GM15510 (cell line): Measurements from ENCODE around the gene MMRN2.
A peak's percentile ranks its signal among the peaks of the same experiment; 100 is the strongest.

Experiments used
- POLR2A ChIP-seq: IDR thresholded peaks from 3 replicates; pipeline ENCODE4 v1.6.1; 2011; ENCODE audit warnings: borderline replicate concordance; ENCODE audit not compliant: insufficient read length; ENCODE audit errors: extremely low read depth

Gene MMRN2, protein sequence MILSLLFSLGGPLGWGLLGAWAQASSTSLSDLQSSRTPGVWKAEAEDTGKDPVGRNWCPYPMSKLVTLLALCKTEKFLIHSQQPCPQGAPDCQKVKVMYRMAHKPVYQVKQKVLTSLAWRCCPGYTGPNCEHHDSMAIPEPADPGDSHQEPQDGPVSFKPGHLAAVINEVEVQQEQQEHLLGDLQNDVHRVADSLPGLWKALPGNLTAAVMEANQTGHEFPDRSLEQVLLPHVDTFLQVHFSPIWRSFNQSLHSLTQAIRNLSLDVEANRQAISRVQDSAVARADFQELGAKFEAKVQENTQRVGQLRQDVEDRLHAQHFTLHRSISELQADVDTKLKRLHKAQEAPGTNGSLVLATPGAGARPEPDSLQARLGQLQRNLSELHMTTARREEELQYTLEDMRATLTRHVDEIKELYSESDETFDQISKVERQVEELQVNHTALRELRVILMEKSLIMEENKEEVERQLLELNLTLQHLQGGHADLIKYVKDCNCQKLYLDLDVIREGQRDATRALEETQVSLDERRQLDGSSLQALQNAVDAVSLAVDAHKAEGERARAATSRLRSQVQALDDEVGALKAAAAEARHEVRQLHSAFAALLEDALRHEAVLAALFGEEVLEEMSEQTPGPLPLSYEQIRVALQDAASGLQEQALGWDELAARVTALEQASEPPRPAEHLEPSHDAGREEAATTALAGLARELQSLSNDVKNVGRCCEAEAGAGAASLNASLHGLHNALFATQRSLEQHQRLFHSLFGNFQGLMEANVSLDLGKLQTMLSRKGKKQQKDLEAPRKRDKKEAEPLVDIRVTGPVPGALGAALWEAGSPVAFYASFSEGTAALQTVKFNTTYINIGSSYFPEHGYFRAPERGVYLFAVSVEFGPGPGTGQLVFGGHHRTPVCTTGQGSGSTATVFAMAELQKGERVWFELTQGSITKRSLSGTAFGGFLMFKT

DNA sequence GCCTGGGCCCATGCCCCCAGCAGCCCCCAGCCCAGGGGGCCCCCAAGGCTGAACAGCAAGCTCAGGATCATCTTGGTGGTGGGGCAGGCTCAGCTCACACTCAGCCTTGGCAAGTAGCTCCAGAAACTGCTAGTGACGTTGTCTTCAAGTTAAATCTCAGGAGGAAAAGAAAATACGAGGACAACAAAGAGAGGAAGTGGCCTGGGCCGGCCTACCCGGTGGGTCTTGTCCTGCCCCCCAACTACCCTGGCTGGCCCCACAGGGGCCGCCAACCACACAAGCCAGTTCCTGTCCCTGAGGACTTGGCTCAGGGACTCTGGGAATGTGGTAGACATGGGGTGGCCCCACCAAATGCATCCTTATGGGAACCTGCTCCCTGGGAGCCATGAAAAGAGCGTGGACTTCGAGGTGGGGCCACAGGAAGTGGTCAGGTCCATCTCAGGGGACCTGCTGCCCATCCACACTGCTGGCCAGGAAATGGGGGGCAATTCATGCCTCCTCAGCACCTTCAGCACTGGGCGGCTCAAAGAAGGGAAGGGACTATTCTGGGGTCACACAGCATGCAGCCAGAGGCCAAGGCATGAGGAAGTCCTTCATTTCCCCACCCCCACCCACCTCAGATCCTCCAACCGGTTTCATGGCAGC is at the start of gene MMRN2:
Gene MMRN2, minus strand, starts transcription at position 145 of the 645 bp plus-strand sequence. Its CDS starts 74 bp downstream, at position 71.
- no peak for TF ChIP-seq POLR2A

DNA sequence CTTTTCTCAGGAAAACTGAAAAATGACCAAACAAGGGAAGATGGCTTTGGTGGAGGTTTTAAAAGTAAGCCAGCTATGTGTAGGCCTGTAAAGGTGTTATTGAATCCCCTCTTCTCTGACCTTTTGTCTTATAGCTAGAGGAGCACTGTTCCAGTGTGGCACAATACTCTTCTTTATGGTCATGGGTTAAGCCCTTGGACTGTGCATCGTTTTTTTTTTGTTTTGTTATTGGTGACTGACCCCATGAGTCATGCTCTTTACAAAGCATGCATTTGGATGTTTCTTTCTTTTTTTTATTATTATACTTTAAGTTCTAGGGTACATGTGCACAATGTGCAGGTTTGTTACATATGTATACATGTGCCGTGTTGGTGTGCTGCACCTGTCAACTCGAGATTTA is 43.1 kb upstream of the MMRN2 start:
- TF ChIP-seq POLR2A: no peak

DNA sequence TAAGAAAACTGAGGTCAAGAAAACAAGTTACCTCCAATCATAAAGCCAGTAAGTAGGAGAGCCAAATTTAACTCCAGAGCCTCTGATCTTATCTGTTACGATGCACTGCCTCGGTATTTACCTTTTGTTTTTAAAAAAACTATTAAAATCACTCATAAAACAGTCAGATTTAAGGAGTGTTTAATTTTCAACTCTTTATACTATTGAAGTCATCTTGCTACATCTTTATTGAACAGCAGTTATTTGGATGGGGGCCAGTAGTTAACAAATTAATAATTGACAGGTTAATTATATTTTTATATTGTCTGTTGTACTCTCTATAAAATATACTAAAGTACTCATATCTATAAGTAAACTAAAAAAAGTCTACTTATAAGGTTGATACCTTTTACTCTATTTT is 35.5 kb upstream of the MMRN2 start:
- no peak for TF ChIP-seq POLR2A

DNA sequence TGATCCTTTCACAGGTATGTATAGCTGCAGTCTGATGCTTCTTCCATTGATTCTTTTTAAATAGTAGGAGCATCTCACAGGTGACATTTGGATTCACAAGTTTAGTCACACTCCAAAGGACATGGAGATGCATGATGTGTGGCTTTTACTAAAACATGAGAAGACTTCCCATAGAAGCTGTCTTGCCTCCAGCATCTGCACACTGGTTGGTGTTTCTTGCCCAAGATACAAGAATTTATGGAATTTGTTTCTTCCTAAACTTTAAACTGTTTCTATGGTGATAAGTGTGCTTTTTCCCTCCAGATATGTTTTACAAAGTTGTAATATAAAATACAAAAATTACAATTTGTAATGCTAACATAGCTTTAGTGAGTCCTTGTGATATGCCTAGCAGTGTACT is 35.0 kb upstream of the MMRN2 start:
- TF ChIP-seq POLR2A: no peak

DNA sequence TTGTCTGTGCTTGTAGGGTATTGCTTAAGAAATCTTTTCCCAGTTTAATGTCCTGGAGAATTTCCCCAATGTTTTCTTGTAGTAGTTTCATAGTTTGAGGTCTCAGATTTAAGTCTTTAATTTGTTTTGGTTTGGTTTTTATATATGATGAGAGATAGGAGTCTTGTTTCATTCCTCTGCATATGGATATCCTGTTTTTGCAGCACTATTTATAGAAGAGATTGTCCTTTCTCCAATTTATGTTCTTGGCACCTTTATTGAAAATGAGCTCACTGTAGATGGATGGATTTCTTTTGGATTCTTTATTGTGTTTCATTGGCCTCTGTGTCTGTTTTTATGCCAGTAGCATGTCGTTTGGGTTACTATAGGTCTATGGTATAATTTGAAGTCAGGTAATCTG is 31.1 kb upstream of the MMRN2 start:
- no peak for TF ChIP-seq POLR2A

DNA sequence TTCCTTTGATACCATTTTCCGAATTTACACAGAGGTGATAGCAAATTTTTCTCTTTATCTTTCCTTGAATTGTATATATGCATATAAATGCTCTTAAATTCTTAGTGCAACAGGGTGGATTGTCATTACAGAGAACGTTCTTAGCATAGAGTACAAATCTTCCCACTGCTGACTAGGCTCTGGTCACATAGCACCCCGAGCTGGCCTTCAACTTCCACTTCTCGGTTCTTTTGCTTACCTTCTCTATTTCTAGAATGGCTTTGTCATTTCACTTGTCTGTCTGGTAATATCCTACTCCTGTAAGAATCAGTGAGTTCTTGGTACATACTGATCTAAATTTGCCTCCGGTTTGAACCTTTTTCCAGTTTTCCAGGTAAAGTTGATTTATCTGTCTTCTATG is 24.3 kb upstream of the MMRN2 start:
- TF ChIP-seq POLR2A: no peak

DNA sequence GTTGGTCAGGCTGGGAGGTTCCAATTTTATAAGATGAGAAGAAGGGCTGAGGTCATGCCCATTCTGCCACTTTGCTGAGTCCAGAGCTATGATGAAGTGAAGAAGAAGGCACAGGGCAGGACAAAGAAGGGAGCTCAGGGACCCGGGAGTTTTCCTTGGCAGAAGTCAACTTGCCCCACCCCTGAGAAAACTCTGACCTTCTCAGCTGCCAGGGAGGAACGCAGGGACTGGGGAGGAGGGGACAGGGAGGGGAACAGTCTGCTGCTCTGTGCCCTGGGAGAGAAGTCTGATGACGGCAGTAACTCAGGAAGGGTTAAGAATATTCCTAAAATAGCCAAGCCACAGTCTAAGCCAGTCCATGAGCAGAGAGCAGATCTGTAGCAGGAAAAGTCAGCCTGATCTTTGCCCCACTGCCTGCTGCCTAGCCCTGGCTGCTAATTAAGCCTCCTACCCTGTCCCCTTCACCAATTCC is 22.6 kb upstream of the MMRN2 start:
- TF ChIP-seq POLR2A: no peak

DNA sequence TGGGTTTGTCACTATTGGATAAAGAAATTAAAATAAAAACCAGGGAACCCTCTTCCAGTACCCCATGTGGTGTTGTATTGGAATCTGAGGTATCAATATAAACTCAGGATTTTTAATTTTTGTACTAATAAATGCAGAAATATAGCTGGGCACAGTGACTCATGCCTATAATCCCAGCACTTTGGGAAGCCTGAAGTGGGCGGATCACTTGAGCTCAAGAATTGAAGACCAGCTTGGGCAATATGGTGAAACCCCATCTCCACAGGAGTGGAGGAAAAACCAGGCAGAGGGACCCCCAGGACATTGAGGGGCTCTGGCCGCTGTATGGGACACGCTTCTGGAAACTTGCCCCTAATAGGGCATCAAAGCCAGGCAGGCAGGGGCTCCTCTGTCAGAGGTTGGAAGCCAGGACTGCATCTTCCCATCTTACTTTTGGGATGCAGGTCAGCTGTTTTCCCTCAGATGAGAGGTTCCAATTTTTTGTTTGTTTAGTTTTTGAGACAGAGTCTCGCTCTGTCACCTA is 21.9 kb upstream of the MMRN2 start:
- TF ChIP-seq POLR2A: no peak

DNA sequence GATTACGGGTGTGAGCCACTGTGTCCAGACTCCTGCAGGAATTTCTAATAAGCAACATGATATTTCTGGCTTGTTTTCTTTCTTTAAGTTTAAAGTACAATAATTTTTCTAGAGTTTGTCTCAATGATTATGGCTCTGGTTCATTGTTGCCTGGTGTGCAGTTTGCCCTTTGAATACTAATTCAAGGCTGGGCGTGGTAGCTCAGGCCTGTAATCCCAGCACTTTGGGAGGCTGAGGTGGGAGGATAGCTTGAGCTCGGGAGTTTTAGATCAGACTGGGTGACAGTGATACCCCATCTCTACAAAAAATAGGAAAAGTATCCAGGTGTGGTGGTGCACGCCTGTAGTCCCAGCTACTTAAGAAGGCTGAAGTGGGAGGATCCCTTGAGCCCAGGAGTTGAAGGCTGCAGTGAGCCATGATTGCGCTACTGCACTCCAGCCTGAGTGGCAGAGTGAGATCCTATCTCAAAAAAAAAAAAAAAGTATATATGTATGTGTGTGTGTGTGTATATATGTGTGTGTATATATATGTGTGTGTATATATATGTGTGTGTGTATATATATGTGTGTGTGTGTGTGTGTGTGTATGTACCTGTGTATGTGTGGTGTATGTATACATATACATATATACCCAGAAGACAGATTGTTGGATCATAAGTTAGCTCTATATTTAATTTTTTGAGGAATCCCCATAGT is 19.1 kb upstream of the MMRN2 start:
- no peak for TF ChIP-seq POLR2A

DNA sequence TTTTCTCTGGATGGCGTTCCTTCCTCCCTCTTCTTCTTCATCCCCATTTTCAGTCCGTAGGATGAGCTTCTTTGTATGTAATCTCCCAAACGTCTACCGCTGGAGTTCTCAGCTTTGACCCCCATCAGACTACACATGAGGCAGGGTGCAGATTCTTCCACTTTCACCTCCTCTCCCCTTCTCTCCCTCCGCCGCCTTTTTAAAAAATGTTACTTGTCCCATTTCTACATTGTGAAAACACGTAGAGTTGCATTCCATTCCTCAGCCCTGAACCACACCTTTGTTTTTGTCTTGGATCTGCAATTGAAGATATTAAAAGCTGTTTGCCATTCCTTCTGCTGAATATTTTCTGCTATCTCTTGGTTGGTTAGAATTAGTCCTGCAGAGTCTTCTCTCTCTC is 17.1 kb upstream of the MMRN2 start:
- TF ChIP-seq POLR2A: no peak

DNA sequence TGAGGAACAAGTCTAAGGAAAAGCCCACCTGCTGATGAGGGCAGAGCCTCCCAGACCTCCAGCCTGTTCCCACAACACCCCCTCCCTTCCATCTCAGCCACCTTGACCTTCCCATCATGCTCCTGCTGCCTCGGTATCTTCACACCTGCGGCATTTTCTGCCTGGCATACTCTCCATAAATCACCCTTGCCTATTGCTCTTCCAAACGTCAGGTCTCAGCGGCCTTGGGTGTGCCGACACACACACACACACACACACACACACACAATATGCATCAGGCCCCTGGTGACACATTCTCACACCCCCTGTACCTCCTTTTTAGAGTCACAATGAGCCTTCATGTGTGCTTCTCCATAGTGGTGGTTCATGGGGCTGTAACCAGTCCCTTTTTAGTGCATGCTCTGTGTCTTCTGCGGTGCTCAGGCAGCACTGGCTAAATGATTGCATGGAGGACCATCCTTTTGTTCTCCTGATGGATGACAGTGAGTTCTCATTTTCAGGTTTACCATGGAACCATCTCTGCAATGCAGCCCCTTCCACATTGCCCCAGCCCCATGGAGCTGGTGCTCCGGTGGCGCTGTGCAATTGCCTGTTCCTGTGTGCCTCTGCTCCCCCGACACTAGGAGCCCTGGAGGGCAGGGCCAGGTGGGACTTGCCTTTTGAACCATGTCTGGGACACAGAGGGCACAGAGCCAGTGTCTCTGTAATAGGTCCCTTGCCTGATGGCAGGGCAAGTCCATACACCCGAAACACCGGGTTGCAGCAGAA is 15.4 kb upstream of the MMRN2 start:
- no peak for TF ChIP-seq POLR2A

DNA sequence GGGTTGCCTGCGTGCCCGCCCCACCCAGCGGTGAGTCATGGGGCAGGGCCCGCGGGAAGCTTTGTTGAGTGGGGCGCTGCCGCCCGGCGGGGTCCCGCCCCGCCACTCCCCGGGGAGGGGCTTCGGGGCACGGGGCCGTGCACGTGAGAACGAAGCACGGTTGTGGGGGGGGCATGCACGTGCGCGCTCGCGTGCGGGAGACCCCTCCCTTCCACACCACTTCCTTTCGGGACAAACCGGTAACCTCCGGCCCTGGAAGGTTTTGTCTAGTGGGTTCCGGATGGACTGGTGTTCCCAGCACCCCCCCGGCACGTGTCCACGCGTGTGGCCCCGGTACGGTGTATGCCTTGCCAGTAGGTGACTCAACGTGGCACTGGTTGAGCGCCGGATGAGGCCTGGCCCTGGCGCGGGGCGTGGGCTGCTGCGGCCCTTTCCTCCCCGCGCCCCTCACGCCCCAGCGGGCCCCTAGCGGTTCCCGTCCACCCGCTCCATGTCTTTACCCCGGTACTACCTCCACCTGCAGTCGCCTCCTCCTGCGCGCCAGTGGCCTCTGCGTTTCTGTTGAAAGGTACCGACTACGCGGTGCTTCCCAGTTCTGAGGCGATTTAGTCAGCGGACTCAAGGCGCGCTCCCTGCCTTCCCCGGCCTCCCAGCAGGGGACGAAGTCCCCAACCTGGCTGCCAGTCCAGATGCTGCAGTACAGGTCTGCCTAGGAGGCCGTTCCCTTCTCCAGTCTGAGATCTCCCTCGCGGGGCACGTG is 14.0 kb upstream of the MMRN2 start:
- TF ChIP-seq POLR2A: no peak

DNA sequence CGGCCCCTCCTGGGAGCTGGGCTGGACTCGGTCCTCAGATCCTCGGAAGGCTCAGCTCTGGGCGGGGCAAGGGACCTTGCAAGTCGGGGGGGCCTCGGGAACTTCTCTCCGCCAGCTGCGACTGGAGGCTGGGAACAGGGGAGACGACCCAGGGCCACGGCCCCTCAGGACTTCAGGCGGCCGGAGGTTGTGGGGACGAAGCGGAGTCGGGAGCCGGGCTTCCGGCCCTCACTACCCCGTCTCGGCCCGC is 13.5 kb upstream of the MMRN2 start:
- TF ChIP-seq POLR2A: peak; percentile 69
